GM19035 (cell line): ENCODE results near the gene ARHGAP11A.

Source experiments
- ATAC-seq: cut with Tn5 transposase; IDR thresholded peaks from one replicate; pipeline ENCODE4 v1.9.1; 2021; ENCODE audit not compliant: unreplicated experiment

The ARHGAP11A gene

DNA sequence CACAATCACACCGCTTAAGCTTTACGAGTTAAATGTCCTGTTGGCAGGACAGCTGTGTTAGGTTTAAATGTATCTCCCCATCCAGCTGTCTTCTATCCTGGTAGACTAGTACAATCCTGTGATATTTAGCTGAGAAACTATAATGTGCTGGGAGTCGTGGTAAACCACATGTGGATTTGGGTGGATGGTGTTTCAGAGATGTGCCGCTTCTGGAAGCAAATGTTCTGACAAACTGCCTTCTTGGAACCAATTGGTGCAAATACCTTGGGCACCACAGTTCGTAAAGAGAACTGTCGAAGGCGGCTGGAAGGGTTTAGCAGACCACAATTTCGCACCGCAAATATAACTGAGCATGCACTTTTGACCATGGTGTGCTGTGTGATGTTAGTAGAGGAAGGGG lies 41.2 kb downstream of the ARHGAP11A start:
- no peak for ATAC-seq

DNA sequence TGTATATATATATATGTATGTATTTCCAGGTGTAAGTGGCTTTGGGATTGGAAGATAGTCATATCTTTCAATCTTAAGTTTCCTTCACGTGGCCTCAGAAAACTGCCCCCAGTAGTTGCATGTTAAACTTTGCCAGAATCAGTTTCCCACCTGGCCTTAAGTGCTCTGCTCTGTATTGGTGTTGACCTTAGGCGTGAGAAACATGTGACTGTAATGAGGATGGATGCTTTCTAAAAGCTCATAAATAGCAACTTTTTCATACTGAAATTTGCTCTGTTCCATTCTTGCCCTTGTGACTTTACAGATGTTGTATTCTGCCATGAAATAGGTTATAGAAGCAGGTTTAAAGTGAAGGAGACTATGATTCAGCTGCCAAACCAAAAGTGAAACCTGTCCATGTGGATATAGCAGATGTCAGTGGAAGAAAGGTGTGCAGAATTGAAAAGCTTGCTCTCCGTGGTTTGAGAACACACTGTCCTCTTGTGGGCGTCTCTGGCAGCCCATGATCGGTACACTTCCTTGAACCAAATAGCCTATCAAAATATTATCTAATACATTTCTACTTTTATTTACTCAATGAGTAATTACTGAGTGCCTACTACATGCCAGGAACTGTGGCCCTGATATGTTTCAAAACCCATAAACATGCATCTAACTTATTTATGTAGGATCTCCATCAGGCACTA lies 42.0 kb downstream of the ARHGAP11A start:
- no peak for ATAC-seq

DNA sequence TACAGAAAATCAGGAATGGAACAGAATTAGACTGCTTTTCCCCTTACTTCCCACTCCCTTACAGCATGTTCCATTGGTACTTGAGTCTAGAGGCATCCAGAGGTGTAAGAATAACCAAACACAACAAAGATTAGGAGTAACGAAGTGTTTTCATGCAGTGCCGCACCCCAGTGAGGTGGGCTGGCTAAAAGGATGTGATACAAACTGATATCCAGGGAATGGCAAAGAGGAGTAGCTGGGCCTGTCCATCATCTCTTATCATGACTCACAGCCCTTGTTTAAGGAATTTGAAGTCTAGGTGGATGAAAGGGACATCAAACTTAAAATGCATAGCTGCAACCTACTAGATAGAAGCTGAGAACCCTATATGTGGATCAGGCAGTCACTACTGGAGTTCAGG lies 42.6 kb downstream of the ARHGAP11A start:
- no peak for ATAC-seq

DNA sequence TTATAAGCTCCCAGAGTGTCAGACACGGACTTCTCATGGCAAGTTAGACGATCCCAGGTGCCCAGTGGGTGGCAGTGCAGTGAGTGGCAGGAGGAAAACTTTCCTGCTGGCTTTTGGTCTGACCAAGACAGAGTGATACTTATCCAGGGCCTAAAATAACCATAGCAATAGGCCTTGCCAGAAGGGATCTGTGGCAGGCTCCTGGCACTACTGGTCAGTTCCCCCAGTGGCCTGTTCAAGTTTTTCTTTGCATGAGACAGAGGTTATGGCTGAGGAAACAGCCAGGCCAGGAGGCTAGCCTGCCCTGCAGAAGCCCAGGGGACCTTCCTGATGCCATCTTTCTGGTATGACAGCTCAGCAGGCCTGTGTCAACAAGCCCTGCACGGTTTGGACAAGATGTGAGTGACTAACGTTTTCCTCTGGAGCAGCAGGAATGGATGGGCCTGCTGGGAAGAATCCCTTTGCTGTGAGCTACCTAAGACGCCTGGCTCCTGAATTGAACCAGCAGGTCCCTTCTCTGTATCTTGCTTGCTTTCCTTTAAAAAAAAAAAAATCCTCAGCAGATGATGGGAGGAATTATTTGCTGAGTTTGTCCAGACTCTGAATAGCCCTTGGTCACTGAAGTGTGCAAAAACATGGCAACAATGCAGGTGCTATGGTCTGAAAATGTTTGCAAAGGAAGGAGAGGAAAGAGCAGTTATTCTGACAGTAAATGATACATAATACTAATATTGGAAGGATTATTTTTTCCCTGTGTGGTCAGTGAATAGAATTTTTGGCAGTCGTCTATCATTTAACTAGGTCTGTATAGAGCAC lies 44.2 kb downstream of the ARHGAP11A start:
- ATAC-seq: no peak

DNA sequence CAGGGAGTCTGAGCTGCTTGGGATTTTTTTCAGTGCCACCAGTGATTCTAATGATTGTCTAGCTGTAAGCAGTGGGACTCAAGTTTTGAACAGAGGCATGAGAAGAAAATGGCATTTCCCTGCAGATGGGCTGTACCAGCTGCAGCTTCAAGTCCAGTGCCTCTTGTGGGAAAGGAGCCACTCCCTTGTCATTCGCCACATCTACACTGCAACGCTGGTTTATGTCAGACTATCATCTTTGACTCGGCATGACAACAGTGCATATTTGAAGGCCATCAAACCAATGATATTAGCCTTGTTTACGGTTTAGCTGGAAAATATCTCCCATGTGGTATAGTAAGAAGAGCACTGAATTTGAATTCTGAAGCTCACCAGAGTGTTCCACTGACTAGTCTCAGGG lies 48.4 kb downstream of the ARHGAP11A start:
- ATAC-seq: no peak

DNA sequence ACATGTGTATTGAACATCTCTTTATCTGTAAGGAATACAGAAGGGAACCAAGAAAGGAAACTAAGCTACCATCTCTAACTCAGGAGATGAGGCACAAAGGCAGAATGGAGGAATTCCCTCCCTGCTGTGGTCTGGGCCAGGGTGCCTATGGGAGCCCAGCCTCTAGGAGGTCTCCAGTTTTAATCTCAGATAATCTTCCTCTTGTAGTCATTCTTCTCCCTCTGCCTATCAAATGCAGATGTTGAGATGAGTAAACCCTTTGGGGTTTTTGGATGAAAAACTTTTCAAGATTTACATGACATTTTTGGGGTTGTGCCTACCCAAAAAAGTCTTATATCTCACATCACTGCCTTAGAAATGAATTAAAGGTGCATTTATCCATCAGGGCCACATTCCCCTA lies 49.5 kb downstream of the ARHGAP11A start:
- ATAC-seq: no peak

DNA sequence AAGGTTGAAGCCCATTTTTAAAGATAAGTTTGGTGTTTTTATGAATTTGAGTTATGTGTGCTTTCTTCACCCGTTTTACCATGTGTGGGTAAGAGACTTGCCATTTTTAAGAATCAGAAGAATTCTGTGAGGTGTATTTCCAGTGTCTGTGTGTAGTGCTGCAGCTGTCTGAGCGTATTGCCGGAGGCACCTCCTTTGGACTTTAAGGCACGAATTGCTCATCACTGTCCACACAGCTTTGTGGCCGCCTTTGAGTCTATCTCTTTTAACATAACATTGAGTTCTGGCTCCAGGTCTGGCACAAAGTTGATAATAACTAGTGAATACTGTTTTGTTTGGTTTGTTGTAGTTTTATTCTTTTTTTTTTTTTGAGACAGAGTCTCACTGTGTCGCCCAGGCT lies 52.0 kb downstream of the ARHGAP11A start:
- ATAC-seq: no peak

DNA sequence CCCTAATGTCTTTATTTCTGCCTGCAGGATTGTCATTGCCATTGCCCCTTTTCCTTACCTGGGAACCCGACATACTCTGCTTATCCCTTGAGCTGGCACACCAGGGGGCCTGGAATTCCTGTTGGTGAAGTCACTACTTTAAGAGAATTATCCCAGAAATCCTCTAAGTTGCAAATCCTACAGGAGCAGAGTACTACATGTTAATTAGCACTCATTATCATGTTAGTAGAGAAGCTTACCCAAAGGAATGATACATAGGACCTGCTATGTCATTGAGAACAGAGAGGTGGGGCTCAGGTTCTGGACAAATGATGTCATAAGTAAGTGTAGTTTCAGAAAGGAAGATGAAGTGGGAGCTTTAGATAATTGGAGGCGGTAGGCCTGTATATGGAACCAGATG lies 53.6 kb downstream of the ARHGAP11A start:
- ATAC-seq: no peak

DNA sequence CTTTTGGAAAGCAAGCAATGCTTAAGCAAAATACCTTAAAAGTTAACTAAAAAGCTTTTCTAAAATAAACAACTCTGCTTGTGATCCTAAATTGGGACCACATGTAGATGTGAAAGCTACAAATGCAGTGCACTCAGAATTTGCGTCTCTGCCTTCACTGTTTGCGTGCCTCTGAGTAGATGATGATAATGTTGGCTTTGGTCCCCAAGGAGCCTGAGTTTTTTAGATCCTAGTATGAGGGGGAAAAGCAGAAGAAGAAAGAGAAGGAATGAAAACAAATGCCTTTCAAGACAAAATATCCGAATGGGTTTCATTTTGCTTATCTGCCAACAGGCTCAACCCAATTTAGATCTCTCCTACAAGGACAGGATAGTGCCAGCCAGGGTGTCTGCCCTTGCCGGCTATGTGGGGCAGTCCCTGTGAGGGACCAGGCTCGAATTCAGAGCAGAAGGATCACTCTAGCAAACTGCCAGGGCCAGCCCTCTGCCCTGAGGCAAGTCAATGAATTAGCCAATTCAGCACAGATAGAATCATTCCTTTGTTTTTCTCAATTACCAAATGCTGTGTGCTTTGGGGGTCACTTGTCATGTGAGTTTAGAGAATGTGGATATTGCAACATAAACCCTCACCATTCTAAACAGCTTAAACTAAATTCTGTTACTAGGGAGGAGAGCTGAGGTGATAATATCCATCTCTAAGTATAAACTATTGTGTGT lies 54.8 kb downstream of the ARHGAP11A start:
- ATAC-seq: no peak

DNA sequence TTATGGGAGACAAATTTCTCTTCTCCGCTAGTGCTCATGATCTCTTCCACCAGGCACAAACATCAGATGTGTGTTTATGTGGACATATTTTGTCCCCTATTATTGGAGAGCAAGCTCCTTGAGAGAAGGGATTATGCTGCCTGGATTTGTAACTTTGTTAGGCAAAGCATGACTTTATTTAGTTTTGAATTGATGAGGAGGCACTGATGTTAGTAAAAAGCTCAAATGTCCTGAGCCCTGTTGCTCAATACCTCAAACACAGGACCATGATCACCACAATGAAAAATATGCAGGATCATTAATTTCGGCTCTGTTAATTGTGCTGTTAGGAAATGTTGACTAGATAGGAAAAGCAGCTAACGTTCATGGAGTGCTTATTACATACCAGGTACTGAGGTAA lies 55.3 kb downstream of the ARHGAP11A start:
- no peak for ATAC-seq

DNA sequence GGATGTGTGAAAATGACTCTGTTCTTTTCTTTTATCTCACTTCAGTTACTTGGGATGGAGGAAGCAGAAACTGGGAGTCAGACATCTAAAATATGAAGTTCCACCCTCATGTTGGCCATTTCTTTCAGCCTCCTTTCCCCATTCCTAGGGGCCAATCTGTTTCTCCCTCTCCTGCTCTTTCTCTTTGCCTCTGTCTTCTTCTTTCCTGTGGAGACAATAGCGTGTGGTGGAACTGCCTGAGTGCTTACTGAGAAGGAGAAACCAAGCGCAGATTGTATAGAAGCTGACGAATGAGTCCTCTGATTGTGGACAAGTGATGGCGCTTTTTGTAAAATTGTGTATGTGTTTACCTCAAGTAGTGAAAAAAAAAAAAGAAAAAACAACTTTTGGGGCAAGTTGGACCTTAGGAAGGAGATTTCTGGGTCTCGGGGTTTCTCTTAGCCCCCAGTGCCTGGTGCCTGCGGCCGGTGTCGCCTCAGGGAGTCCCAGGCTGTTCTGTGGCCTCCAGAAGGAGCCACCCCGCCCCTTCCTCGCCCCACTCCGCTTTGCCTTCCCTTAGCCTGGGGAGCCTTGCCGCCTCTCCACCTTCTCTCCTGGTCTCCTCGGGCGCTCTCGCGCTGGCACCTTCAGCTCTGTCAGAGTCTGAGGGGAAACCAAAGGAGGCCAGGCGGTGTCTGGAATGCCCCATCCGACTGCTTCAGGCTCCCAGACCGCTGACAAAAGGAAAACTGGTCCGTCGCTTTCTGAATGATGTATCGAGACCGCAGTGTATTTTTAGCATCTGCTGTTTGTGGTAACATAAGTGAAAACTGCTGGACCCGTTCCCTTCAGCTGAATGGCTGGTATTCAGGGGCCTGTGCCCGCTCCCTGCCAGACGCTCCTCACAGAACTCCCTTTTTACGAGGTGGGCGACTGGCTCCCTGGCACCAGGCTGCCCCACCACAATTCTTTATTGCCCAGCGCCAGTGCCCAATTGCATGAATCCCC lies 56.3 kb downstream of the ARHGAP11A start:
- no peak for ATAC-seq

DNA sequence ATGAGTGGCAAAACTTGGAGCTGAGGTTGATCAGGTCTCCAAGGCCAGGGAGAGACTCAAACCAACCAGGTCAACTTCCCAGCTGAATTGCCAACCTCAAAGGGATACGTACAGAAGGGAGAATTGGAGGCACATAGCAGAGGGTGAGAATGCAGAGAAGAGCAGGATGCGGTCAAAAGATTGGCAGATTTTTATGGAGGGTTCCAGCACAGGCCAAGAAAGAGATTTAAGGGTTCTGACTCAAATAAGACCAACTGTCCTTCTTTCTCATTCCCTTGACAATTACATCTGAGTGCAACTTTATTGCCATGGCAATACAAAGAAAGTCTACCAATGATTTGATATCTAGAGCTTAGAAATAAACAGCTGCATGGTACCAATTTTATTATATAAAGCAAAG lies 59.4 kb downstream of the ARHGAP11A start:
- no peak for ATAC-seq

DNA sequence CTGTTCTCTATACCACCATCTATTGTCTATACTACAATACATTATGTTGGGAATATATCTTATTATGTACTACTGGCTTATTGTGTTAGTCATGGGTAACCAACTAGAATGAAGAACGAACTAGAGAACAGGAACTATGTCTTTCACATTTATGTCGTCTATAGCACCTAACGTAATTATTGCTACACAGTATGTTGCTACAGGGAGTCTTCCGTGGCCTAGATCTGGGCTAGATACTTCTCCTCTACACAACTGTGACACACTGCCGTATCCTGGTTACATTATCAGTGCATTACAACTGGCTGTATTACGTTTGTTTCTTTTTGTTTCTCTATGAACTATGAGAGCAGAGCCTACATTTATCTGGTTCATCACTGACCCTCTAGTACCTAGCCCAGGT lies 60.2 kb downstream of the ARHGAP11A start:
- no peak for ATAC-seq

DNA sequence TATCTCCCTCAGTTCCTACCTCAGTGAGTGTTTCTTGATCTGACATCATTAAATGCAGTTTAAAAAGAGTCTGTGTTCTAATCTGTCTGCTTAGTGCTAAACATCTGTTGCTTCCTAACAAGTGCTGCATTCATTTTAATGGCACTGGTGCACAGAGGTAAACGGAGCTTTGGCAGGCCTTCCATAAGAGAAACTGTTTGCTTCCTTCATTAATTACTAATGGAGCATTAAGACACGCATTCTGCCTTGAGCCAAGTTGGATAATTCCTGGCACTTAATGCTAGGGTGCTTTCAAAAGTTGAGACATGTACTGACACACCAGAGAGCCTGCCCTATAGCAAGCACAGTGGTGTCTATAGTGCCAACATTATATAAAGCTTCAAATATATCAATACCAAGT lies 60.9 kb downstream of the ARHGAP11A start:
- ATAC-seq: no peak

DNA sequence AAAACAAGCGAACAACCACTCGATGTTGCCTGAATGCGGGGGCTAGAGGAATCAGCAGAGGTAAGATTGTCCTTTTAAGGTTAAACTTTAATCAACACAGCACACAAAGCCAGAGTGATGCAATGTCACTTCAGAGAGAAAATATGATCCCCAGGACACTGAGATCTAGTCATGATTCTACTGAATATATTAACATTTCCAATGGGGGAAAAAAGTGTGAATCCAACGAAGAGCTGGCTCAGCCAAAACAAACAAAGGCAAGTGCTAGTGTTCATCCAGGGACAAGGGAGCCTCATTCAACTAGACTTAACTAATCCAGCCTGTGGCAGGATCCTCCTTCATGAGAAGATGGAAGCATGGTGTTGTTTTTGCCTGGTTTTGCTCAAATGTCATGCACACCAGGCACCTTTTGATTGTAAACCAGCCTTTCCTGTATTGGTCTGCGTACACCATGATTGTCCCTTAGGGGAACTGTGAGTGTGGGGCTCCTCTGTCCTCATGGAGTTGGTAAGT lies 62.0 kb downstream of the ARHGAP11A start:
- ATAC-seq: no peak

DNA sequence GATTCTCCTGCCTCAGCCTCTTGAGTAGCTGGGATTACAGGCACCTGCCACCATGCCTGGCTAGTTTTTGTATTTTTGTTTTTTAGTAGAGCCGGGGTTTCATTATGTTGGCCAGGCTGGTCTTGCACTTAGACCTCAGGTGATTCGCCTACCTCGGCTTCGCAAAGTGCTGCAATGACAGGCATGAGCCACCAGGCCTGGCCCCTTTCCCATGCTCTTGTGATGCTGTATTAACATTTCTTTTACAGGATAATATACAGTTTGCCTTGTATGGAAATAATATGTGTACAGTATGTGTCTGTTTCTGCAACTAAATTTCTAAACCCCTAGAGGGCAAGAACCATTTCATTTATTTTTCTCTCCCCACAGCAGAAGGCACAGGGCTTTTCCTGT lies 64.0 kb downstream of the ARHGAP11A start:
- no peak for ATAC-seq

DNA sequence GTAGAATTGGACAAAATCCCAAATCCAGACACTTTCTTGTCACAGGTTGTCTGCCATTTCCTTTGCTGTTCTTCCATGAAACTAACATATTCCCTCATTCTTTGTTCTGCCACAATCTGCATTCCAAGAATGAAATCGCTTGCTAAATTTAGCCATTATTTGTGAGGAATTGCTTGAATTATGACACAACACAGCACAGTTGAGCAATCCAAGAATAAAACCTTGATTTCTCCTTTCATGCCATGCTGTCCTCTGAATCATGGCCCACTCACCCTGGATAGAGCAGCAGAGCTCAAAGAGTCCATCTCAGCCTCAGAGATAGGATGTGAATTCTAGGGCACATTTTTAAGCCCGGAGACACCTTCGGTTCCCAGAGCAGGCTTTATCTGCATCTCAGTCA lies 67.3 kb downstream of the ARHGAP11A start:
- ATAC-seq: no peak

DNA sequence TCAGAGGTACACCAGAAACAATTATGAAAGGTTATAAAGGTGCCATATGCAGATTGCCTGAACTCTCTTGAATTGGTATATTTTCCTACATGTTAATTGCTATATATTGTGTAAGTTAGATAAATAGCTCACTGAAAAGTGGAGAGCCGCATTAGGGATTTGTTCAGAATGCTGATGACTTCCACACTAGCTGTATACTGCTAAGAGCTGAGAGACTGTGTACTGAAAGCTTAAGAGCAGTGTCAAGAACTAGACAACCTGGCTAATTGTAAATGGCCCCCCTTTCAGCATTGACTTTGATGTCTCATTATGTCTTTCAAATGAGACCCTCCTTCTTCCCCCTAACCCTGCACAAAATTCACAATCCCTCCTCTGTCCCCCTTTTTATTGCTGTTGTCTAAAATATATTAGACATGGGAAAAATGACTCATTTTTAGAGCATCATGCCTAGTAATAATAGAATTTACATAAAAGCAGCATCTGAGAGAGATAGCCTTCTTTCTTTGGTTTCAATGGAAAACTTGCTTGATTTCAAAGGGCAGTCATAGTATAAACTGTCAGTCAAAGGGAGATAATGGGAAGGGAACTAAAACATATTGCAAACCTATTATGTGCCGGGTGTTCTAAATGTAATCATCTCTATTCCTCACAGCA lies 67.8 kb downstream of the ARHGAP11A start:
- ATAC-seq: no peak

DNA sequence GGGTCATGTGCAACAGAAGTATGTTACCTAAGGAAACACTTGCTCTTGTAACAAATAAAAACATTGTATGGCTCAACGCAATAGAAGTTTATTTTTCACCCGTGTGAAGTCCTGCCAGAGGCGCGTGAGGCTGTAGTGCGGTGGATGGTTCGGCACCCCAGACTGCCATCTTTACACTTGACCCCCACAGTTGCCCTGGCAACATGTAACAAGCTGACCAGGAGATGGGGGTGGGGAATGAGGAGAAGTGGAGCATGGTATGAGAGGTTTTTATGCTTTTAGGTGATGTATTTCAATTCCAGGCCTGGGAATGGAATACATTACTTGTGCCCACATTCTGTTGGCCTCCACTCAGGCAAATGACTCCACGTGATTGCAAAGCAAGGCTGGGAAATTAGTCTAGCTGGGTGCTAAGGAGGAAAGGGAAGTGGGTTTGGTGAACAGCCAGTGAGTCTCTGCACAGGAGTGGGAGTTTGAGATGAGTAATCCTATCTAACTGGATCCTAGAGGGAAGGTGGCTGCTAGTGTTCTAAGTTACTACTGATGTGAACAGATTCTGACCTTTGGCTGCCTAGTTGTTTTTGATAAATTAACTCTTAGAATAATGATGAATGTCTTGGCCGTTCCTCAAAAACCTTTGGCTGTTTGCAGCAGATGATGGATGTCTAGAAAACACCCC lies 68.7 kb downstream of the ARHGAP11A start:
- no peak for ATAC-seq

DNA sequence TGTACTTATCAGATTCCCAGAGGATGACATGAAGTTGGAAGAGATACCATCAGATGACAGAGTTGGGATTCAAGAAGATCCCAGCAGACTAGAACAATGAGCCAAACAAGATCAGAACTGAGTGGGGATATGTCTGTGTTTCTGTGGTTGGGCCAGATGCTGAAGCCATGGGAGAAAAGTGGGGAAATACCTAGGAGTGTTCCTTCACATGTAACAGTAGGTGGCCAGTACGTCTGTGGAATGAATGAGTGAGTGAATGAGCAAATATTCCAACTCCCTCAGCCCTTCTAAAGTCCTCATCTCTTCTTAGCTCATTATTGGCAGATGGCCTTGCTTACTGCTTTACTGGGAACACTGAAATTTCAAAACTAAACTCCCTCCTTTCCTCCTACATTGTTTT lies 70.3 kb downstream of the ARHGAP11A start:
- no peak for ATAC-seq
